Neural cell (in vitro differentiated cells): Measurements from ENCODE around the gene CDKAL1. TPM values are rescaled to one million over a fixed set of nuclear protein-coding genes. Genes with fewer than 3 reads are reported as not detected.
A peak's percentile ranks its signal among the peaks of the same experiment; 100 is the strongest.
"Not testable (repeated sequence)": the region's sequence is repeated elsewhere in the genome, so short reads cannot be mapped to it uniquely, and the experiment has no call there.

Experiments
- H2AFZ ChIP-seq: fragments of 200-600, 300-800 bp; sonication (generic), shearing (Covaris generic); 2 replicates; pipeline ENCODE4 v1.6.0; 2014; ENCODE audit warnings: low read depth, mild to moderate bottlenecking, antibody characterized with exemption, low read length, moderate library complexity
- H3F3A ChIP-seq: fragments of 200-600 bp; shearing (Covaris generic); 2 replicates; pipeline ENCODE4 v1.6.1; 2016; ENCODE audit warnings: mild to moderate bottlenecking, moderate library complexity, mixed read lengths, antibody characterized with exemption, low read length; ENCODE audit not compliant: insufficient read depth, poor library complexity, severe bottlenecking
- H3K27ac ChIP-seq: fragments of 200-600, 300-800 bp; sonication (generic), shearing (Covaris generic); 2 replicates; pipeline ENCODE4 v1.5.1; 2014; ENCODE audit warnings: mild to moderate bottlenecking, low read length, moderate library complexity
- H3K27me3 ChIP-seq: fragments of 300-800, 200-600 bp; sonication (generic), shearing (Covaris generic); 2 replicates; pipeline ENCODE4 v1.6.0; 2014; ENCODE audit warnings: mild to moderate bottlenecking, low read depth, low read length, moderate library complexity; ENCODE audit not compliant: insufficient read depth
- H3K36me3 ChIP-seq: fragments of 300-800, 200-600 bp; sonication (generic), shearing (Covaris generic); 2 replicates; pipeline ENCODE4 v1.5.1; 2014; ENCODE audit warnings: mild to moderate bottlenecking, antibody characterized with exemption, low read length, moderate library complexity; ENCODE audit not compliant: insufficient read depth
- H3K4me2 ChIP-seq: fragments of 300-800, 200-600 bp; sonication (generic), shearing (Covaris generic); 2 replicates; pipeline ENCODE4 v1.6.0; 2014; ENCODE audit warnings: mild to moderate bottlenecking, low read length
- H3K4me3 ChIP-seq: fragments of 300-800, 200-600 bp; sonication (generic), shearing (Covaris generic); 2 replicates; pipeline ENCODE4 v1.5.1; 2014; ENCODE audit warnings: mild to moderate bottlenecking, low read length, moderate library complexity
- H3K79me2 ChIP-seq: fragments of 200-600 bp; shearing (Covaris generic); replicated peaks from 2 replicates; pipeline ENCODE4 v1.6.0; 2014; ENCODE audit warnings: mild to moderate bottlenecking, low read length, moderate library complexity; ENCODE audit not compliant: insufficient read depth
- H3K9ac ChIP-seq: fragments of 300-800, 200-600 bp; sonication (generic), shearing (Covaris generic); 2 replicates; pipeline ENCODE4 v1.6.1; 2016; ENCODE audit warnings: mild to moderate bottlenecking, low read length, mixed read lengths
- H3K9me2 ChIP-seq: fragments of 200-600 bp; shearing (Covaris generic); 2 replicates; pipeline ENCODE4 v1.6.1; 2016; ENCODE audit warnings: mild to moderate bottlenecking, low read length, mixed read lengths; ENCODE audit not compliant: insufficient read depth
- H3K9me3 ChIP-seq: fragments of 200-600, 300-800 bp; sonication (generic), shearing (Covaris generic); 2 replicates; pipeline ENCODE4 v1.6.1; 2016; ENCODE audit warnings: mild to moderate bottlenecking, mixed run types, low read length, moderate library complexity, mixed read lengths
- H4K20me1 ChIP-seq: fragments of 200-600 bp; shearing (Covaris generic); 2 replicates; pipeline ENCODE4 v1.6.1; 2016; ENCODE audit warnings: mild to moderate bottlenecking, mixed run types; ENCODE audit not compliant: insufficient read depth
- EP300 ChIP-seq: fragments of 450-650 bp; conservative IDR thresholded peaks from 2 replicates; pipeline ENCODE4 v1.6.1; 2014; ENCODE audit warnings: antibody characterized with exemption, mild to moderate bottlenecking, moderate library complexity; ENCODE audit not compliant: poor library complexity, severe bottlenecking
- EZH2 ChIP-seq: fragments of 200-600, 300-800 bp; shearing (Covaris generic), sonication (generic); IDR thresholded peaks from 2 replicates; pipeline ENCODE4 v1.6.1; 2014; ENCODE audit warnings: antibody characterized with exemption, low read length, borderline replicate concordance, mild to moderate bottlenecking; ENCODE audit not compliant: insufficient read depth, poor library complexity, severe bottlenecking
- MXI1 ChIP-seq: fragments of 450-650 bp; conservative IDR thresholded peaks from 2 replicates; pipeline ENCODE4 v1.6.1; 2014; ENCODE audit warnings: antibody characterized with exemption, mild to moderate bottlenecking; ENCODE audit not compliant: poor library complexity, severe bottlenecking
- POLR2AphosphoS5 ChIP-seq: IDR thresholded peaks from 2 replicates; pipeline ENCODE4 v1.6.1; 2012
- RAD21 ChIP-seq: fragments of 450-650 bp; conservative IDR thresholded peaks from 2 replicates; pipeline ENCODE4 v1.6.1; 2014; ENCODE audit warnings: antibody characterized with exemption, mild to moderate bottlenecking, moderate library complexity
- SMC3 ChIP-seq: fragments of 450-650 bp; conservative IDR thresholded peaks from 2 replicates; pipeline ENCODE4 v1.6.1; 2014; ENCODE audit warnings: antibody characterized with exemption, mild to moderate bottlenecking, moderate library complexity; ENCODE audit not compliant: poor library complexity
- TAF1 ChIP-seq: IDR thresholded peaks from 2 replicates; pipeline ENCODE4 v1.6.1; 2012; ENCODE audit warnings: low read depth
- polyA plus RNA-seq: library from polyadenylated mRNA; depleted of rRNA; stranded (reverse); fragments of >200 nt; gene quantifications from 2 replicates; pipeline ENCODE4 v1.2.3, GENCODE V29; 2014
- TF ChIP-seq, protein P1 (sequence below): fragments of 450-650 bp; IDR thresholded peaks from 2 replicates; pipeline ENCODE4 v1.5.1; 2014; ENCODE audit warnings: antibody characterized with exemption, mild to moderate bottlenecking, moderate library complexity; ENCODE audit not compliant: poor library complexity, severe bottlenecking
- TF ChIP-seq, protein P2 (sequence below): IDR thresholded peaks from 2 replicates; pipeline ENCODE4 v1.6.1; 2012; ENCODE audit warnings: borderline replicate concordance

Gene CDKAL1
- polyA plus RNA-seq, 1 donor from 2014 or later: 10.7 TPM

DNA sequence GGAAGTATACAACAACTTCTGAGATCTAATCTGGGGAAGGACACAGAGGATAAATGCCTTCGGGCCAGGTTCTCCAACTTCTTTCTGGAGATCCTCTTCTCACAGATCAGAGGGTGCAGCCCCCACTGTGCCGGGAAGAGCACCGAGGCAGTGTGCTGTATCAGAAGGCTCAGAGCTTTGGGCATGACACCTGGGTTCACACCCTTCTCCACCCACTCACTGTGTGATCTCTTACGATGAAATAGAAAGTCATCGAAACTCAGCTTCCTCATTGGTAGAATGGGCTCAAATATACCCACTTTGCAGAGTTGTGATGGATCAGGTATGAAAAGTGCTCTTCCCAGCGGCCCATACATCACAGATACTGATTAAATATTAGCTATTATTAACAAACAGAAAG is 711.8 kb downstream of the CDKAL1 start:
- Histone ChIP-seq H3K36me3 (no peaks in the 10 kb centered on the region), H3K27ac (peak overlapping the region; percentile 46), H3K4me3 (no peak overlapping the region), H3K4me2 (no peak overlapping the region), H2AFZ (no peak overlapping the region), H4K20me1 (no peaks in the 10 kb centered on the region), H3K9me2 (no peaks in the 10 kb centered on the region), H3K9me3 (no peaks in the 10 kb centered on the region), H3K79me2 (no peaks in the 10 kb centered on the region), H3K27me3 (no peaks in the 10 kb centered on the region), H3K9ac (no peak overlapping the region), H3F3A (no peaks in the 10 kb centered on the region)
- TF ChIP-seq MXI1 (no peak), EP300 (no peak), RAD21 (no peak), SMC3 (no peak), EZH2 (no peak), POLR2AphosphoS5 (no peak), TAF1 (no peak)
- TF ChIP-seq, protein P1, sequence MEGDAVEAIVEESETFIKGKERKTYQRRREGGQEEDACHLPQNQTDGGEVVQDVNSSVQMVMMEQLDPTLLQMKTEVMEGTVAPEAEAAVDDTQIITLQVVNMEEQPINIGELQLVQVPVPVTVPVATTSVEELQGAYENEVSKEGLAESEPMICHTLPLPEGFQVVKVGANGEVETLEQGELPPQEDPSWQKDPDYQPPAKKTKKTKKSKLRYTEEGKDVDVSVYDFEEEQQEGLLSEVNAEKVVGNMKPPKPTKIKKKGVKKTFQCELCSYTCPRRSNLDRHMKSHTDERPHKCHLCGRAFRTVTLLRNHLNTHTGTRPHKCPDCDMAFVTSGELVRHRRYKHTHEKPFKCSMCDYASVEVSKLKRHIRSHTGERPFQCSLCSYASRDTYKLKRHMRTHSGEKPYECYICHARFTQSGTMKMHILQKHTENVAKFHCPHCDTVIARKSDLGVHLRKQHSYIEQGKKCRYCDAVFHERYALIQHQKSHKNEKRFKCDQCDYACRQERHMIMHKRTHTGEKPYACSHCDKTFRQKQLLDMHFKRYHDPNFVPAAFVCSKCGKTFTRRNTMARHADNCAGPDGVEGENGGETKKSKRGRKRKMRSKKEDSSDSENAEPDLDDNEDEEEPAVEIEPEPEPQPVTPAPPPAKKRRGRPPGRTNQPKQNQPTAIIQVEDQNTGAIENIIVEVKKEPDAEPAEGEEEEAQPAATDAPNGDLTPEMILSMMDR: no peak
- TF ChIP-seq, protein P2, sequence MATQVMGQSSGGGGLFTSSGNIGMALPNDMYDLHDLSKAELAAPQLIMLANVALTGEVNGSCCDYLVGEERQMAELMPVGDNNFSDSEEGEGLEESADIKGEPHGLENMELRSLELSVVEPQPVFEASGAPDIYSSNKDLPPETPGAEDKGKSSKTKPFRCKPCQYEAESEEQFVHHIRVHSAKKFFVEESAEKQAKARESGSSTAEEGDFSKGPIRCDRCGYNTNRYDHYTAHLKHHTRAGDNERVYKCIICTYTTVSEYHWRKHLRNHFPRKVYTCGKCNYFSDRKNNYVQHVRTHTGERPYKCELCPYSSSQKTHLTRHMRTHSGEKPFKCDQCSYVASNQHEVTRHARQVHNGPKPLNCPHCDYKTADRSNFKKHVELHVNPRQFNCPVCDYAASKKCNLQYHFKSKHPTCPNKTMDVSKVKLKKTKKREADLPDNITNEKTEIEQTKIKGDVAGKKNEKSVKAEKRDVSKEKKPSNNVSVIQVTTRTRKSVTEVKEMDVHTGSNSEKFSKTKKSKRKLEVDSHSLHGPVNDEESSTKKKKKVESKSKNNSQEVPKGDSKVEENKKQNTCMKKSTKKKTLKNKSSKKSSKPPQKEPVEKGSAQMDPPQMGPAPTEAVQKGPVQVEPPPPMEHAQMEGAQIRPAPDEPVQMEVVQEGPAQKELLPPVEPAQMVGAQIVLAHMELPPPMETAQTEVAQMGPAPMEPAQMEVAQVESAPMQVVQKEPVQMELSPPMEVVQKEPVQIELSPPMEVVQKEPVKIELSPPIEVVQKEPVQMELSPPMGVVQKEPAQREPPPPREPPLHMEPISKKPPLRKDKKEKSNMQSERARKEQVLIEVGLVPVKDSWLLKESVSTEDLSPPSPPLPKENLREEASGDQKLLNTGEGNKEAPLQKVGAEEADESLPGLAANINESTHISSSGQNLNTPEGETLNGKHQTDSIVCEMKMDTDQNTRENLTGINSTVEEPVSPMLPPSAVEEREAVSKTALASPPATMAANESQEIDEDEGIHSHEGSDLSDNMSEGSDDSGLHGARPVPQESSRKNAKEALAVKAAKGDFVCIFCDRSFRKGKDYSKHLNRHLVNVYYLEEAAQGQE: no peak

DNA sequence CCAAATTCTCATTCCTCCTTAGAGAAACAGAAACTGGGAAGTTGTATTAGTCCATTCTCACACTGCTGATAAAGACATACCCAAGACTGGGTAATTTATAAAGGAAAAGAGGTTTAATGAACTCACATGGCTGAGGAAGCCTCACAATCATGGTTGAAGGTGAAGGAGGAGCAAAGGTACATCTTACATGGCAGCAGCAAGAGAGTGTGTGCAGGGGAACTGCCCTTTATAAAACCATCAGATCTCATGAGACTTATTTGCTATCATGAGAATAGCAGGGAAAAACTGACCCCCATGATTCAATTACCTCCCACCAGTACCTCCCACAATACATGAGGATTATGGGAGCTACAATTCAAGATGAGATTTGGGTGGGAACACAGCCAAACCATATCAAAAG is 720.2 kb downstream of the CDKAL1 start:
- not testable (repeated sequence) for H3K9me2 ChIP-seq, H3K27ac ChIP-seq, H3K4me3 ChIP-seq, H4K20me1 ChIP-seq, H3K9me3 ChIP-seq, H3K27me3 ChIP-seq, H3K4me2 ChIP-seq, H2AFZ ChIP-seq, H3K9ac ChIP-seq, H3K79me2 ChIP-seq, H3K36me3 ChIP-seq, H3F3A ChIP-seq

DNA sequence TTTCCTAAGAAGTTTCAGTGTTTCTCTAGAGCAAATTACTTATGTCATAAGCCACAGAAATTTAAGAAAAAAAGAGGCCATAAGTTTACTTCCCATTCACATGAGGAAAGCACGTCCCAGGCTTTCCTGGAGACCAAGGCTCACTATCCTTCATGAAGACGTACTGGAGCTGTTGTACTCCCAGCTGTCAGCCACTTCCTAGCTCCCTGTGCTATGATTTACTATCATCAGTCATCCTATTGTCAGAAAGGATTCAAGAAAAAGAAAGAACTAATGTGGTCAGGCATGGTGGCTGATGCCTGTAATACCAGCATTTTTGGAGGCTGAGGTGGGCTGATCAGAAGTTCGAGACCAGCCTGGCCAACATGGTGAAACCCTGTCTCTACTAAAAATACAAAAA is 721.9 kb downstream of the CDKAL1 start:
- Histone ChIP-seq H4K20me1 (no peaks in the 10 kb centered on the region), H3K27me3 (no peaks in the 10 kb centered on the region), H3F3A (no peaks in the 10 kb centered on the region), H3K9me3 (no peaks in the 10 kb centered on the region), H3K36me3 (no peaks in the 10 kb centered on the region), H3K4me3 (no peak overlapping the region), H3K4me2 (no peak overlapping the region), H3K9ac (no peak overlapping the region), H3K27ac (no peak overlapping the region), H3K79me2 (no peaks in the 10 kb centered on the region), H3K9me2 (no peaks in the 10 kb centered on the region), H2AFZ (no peak overlapping the region)
- TF ChIP-seq, protein P2: no peak
